HG03575 (cell line): Measurements from ENCODE around the gene UBL3.

ENCODE experiments used
- ATAC-seq: cut with Tn5 transposase; IDR thresholded peaks from one replicate; pipeline ENCODE4 v1.9.1; 2021; ENCODE audit not compliant: unreplicated experiment, insufficient number of reproducible peaks, low FRiP score; ENCODE audit errors: extremely low read depth

Gene UBL3

DNA sequence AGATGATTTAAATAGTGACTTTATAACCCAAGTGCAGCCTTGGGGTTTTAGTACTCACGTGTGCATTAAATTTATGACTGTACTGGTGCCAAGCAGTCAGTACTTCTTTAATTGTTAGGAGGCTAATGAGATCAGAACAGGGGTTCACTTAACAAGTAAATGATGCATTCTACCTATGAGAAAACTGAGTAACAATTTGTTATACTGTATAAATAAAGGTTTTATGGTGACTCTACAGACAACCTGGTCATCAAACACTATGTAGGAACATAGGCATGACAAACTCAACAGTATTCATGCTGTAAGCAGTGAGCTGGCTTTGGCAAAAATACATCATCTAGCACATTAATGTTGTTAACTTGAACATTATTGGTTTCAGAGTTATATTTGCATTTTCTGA is 75.6 kb downstream of the UBL3 start:
- no peak for ATAC-seq

DNA sequence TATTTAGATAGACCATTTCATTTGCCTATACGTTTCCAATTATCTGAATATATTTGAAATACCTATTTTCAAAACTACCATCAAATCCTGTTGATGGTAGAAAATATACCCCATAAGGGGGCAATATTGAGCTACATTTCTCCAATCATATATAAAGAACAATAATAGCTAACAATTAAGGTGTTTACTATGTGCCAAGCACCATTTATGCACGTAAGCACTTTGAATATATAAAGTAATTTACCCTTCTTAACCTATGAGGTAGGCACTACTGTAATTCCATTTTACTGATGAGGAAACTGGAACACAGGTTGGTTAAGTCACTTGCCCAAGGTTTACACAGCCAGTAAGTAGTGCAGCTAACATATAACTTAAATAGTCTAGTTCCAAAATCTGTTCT is 79.2 kb downstream of the UBL3 start:
- no peak for ATAC-seq

DNA sequence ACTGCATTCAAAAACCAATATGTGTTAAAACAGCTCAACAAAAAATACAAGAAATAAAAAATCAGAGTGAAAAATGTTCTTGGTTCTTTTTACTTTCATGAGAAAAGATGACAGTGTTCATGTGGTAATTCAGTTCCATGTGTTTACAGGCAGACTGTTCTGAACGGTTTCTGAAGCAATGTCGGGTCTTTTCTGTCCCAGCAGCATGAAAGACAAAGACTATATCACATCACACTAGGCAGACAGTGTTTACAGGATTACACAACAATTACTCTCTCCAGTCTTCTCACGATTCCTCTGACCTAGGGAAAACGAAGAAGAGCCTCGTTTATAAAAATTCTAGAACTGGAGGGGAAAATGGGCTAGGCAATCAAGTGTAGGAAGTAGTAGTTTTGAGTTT is 83.4 kb downstream of the UBL3 start:
- ATAC-seq = no peak

DNA sequence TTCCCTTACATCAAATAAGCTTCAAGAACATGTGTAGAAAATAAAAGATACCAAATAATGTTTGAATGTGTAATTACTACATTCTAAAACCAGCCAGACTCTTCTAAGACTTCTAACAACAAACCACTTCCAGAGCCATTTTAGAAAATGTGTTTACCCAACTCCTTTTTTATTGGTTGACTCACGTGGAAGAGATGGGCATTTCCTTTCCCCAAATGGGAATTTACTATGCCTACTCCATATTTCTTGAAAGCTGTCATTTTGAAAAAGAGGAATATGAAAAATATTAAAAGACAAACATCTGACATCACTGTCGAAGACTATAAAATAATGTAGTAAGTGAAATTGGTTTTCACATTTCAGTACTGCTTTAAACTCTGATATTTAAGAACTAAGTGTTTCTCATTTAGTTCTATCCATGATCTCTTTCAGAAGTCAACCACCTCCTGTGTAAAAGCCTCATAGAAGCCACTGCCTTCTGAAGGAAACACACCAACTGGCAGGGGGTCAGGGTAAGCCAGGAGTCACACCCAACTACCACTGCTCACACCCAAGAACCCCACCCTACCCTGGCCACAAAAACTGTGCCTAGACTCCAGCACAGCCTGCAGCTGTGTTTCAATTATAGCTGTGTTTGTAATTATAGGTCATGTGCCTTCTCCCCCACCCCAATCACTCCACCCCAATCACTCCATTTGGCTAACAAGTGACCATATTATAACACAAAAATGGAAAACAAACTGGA is 86.8 kb downstream of the UBL3 start:
- no peak for ATAC-seq

- no peak for ATAC-seq
Measured at GRCh38 chr13:29761815-29762214, 88.6 kb downstream of the UBL3 start.

DNA sequence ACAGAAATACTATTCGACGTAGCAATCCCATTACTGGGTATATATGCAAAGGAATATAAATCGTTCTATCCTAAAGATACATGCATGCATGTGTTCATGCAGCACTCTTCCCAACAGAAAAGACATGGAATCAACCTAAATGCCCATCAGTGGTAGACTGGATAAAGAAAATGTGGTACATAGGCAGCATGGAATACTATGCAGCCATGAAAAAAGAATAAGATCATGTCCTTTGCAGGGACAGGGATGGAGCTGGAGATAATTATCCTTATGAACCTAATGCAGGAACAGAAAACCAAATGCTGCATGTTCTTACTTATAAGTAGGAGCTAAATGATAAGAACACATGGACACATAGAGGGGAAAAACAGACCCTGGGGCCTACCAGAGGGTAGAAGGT is 89.3 kb downstream of the UBL3 start:
- no peak for ATAC-seq

DNA sequence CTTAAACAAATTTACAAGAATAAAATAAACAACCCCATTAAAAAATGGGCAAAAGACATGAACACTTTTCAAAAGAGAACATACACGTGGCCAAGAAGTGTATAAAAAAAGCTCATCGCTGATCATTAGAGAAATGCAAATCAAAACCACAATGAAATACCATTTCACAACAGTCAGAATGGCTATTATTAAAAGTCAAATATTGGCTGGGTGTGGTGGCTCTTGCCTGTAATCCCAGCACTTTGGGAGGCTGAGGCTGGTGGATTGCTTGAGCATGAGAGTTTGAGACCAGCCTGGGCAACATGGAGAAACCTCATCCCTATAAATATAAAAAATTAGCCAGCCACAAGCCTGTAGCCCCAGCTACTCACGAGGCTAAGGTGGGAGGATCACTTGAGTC is 89.9 kb downstream of the UBL3 start:
- no peak for ATAC-seq

GRCh38 chr13:29758531-29759114 is 91.8 kb downstream of the UBL3 start:
- peak; percentile 85 for ATAC-seq

DNA sequence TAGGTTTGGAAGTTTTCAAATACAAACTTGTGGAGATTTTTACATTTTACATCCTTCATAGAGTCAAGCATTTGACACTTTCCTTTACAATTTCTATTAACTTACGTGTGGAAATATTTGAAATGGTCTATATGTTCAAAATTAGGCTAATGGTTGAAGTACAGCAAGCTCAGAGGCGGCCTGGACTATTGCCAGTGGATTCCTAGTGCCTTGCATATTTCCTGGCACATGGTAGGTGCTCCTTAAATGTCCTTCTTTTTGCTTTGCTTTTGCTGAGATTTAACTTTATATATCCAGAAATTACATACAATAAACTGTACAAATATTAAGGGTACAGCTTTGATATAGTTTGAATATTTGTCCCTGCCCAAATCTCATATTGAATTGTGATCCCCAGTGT is 93.9 kb downstream of the UBL3 start:
- no peak for ATAC-seq

- no peak for ATAC-seq
Measured at GRCh38 chr13:29754473-29754806, 96.0 kb downstream of the UBL3 start.

- no peak for ATAC-seq
Measured at GRCh38 chr13:29753618-29754472, 96.6 kb downstream of the UBL3 start.

DNA sequence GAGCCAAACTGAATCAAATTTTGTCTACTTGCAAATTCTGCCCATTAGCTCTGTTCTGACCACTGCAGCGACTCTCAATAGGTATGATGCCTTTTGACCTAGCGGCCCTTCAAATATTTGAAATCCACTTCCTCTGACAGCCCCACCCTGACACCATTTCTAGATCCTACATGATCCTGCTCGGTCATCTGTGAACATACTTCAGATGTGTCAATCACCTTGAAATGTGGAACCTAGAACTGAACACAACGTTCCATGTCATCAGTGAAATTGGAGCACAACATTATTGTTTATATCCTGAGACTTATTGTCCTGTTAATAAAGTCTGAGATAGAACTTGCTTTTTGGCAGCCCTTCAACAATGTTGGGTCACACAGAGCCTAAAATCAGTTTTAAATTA is 98.2 kb downstream of the UBL3 start:
- no peak for ATAC-seq

DNA sequence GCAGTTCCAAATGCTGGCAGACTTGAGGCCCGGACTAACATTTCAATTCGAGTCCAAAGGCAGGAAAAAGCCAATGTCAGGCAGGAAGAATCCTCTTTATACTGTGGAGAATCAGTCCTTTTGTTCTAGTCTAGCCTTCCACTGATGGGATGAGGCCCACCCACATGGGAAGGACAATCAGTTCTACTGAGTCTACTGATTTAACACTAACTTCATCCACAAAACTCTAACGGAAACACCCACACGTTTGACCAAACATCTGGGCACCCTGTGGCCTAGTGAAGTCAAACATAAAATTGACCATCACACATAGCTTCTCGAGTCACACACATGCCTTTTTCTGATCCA is 100.3 kb downstream of the UBL3 start:
- ATAC-seq = no peak

- no peak for ATAC-seq
Measured at GRCh38 chr13:29749401-29750182, 100.8 kb downstream of the UBL3 start.

DNA sequence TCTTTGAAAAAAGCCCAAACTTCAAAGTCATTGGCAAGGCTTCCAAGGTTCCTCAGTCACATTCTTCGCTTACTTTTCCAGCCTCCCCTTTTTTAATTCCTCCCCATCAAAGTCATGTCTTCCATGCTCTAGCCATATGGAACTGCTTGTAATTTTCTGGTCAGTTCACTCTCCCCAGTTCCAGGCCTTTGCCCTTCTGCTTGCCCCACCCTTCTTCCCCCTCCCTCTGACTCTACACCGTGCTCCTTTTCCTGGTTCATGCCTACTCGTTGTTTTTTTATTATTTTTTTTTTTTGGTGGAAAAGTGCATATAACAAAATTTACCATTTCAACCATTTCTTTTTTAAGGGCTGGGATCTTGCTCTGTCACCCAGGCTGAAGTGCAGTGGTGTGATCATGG is 102.3 kb downstream of the UBL3 start:
- ATAC-seq = no peak

DNA sequence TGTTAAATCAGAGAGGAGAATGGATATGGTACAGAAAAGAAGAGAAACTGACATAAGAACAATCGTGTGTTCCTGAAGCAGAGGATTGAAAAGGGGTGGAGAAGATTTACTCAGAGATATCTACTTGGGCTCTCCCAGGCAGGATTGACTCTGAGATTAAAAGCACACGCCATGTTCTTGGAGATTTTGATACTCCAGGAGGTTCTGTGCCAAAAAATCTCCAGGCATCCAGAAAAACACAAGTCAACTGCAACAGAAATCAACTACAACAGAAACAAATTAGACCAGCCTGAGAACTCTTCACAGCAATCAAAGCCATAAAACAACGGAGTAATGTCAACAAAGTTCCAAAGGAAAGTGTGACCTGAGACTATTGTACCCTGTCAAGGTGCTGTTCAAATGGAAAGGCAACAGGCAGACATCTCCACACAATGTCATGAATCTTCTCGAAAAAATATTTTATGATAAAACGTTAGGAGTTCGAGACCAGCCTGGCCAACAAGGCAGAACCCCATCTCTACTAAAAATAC is 104.2 kb downstream of the UBL3 start:
- ATAC-seq = no peak

GRCh38 chr13:29745704-29746103 is 104.7 kb downstream of the UBL3 start:
- no peak for ATAC-seq

DNA sequence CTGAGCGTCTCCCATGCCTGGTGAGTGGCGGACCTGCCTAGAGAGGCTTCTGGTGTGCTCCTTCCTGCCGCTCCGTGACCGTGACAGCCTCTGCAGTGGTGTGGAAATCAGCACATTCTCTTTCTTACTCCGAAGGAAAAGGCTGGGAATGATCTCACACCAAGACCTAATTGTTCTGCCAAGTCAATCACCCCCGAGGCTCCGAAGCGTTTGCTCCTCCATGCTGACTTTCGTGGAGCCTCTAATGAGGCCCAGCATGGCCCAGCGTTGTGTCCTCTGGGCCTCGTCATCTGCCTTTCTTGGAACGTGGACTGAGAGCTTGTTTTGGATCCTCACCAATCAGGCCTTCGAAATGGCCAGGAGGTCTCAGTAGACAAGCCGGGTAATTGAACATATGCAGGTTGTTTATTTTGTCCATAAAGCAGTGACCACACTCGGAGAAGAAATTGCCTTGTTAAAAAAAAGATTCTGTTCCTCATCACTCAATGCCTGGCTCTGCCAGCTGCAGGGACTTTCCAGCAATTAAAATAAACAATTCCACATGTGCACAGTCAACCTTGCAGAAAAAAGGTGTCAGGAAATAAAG is 107.1 kb downstream of the UBL3 start:
- no peak for ATAC-seq

- no peak for ATAC-seq
Measured at GRCh38 chr13:29740961-29741360, 109.5 kb downstream of the UBL3 start.
